ENCODE data around the gene CDC42BPA. TPM values are rescaled to one million over a fixed set of nuclear protein-coding genes. Genes with fewer than 3 reads are reported as not detected.

CDC42BPA gene
- polyA plus RNA-seq, 1 donor from 2014 or later, result 22.9 TPM

DNA sequence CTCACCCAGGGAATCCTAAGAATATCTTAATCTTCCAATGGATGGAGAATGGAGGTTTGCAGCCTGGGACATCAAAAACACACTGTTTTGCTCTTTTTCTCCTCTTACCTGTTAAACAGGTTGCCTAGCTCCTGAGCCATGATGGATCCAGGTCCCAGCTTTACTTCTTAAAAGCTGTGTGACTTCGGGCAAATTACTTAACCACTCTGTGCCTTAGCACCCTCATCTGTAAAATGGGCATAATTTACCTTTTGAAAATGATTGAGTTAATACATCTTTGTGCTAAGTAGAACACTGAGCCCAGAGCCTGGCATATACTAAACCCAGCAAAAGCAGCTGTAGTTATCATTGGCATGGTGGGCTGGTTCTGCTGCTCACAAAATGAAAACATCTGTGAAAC lies 368.0 kb downstream of the CDC42BPA start:
- Histone ChIP-seq H3K27me3 (ENCODE audit: insufficient read depth, low read depth, low read length) (no peaks in the 10 kb centered on the region), H3K9ac (ENCODE audit: low read length) (no peak overlapping the region), H3K36me3 (ENCODE audit: insufficient read depth, low read length) (no peaks in the 10 kb centered on the region), H3K9me2 (ENCODE audit: insufficient read depth, low read length) (no peaks in the 10 kb centered on the region), H3F3A (ENCODE audit: insufficient read depth, low read length, poor library complexity, severe bottlenecking) (no peaks in the 10 kb centered on the region), H3K4me3 (ENCODE audit: low read length) (no peak overlapping the region), H2AFZ (ENCODE audit: low read depth, low read length) (no peak overlapping the region), H3K27ac (ENCODE audit: low read length) (no peak overlapping the region), H4K20me1 (ENCODE audit: insufficient read depth) (no peaks in the 10 kb centered on the region), H3K4me2 (ENCODE audit: low read length) (no peak overlapping the region), H3K79me2 (replicated peaks; ENCODE audit: insufficient read depth, low read length) (no peaks in the 10 kb centered on the region), H3K9me3 (ENCODE audit: low read length) (no peaks in the 10 kb centered on the region)
- no peak for TF ChIP-seq MXI1 (conservative IDR thresholded peaks at IDR 0.05; ENCODE audit: poor library complexity, severe bottlenecking)
- no peak for TF ChIP-seq POLR2AphosphoS5 (IDR thresholded peaks at IDR 0.05)
- TF ChIP-seq EP300 (conservative IDR thresholded peaks at IDR 0.05; ENCODE audit: poor library complexity, severe bottlenecking), result no peak
- no peak for TF ChIP-seq TAF1 (IDR thresholded peaks at IDR 0.05; ENCODE audit: low read depth)
- TF ChIP-seq RAD21 (conservative IDR thresholded peaks at IDR 0.05), result no peak
- TF ChIP-seq, protein P1, sequence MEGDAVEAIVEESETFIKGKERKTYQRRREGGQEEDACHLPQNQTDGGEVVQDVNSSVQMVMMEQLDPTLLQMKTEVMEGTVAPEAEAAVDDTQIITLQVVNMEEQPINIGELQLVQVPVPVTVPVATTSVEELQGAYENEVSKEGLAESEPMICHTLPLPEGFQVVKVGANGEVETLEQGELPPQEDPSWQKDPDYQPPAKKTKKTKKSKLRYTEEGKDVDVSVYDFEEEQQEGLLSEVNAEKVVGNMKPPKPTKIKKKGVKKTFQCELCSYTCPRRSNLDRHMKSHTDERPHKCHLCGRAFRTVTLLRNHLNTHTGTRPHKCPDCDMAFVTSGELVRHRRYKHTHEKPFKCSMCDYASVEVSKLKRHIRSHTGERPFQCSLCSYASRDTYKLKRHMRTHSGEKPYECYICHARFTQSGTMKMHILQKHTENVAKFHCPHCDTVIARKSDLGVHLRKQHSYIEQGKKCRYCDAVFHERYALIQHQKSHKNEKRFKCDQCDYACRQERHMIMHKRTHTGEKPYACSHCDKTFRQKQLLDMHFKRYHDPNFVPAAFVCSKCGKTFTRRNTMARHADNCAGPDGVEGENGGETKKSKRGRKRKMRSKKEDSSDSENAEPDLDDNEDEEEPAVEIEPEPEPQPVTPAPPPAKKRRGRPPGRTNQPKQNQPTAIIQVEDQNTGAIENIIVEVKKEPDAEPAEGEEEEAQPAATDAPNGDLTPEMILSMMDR (IDR thresholded peaks at IDR 0.05; ENCODE audit: poor library complexity, severe bottlenecking), result no peak
- TF ChIP-seq, protein P2, sequence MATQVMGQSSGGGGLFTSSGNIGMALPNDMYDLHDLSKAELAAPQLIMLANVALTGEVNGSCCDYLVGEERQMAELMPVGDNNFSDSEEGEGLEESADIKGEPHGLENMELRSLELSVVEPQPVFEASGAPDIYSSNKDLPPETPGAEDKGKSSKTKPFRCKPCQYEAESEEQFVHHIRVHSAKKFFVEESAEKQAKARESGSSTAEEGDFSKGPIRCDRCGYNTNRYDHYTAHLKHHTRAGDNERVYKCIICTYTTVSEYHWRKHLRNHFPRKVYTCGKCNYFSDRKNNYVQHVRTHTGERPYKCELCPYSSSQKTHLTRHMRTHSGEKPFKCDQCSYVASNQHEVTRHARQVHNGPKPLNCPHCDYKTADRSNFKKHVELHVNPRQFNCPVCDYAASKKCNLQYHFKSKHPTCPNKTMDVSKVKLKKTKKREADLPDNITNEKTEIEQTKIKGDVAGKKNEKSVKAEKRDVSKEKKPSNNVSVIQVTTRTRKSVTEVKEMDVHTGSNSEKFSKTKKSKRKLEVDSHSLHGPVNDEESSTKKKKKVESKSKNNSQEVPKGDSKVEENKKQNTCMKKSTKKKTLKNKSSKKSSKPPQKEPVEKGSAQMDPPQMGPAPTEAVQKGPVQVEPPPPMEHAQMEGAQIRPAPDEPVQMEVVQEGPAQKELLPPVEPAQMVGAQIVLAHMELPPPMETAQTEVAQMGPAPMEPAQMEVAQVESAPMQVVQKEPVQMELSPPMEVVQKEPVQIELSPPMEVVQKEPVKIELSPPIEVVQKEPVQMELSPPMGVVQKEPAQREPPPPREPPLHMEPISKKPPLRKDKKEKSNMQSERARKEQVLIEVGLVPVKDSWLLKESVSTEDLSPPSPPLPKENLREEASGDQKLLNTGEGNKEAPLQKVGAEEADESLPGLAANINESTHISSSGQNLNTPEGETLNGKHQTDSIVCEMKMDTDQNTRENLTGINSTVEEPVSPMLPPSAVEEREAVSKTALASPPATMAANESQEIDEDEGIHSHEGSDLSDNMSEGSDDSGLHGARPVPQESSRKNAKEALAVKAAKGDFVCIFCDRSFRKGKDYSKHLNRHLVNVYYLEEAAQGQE (IDR thresholded peaks at IDR 0.05; ENCODE audit: borderline replicate concordance), result no peak
- TF ChIP-seq SMC3 (conservative IDR thresholded peaks at IDR 0.05; ENCODE audit: poor library complexity), result no peak
- TF ChIP-seq EZH2 (IDR thresholded peaks at IDR 0.05; ENCODE audit: borderline replicate concordance, insufficient read depth, low read length, poor library complexity, severe bottlenecking), result no peak

DNA sequence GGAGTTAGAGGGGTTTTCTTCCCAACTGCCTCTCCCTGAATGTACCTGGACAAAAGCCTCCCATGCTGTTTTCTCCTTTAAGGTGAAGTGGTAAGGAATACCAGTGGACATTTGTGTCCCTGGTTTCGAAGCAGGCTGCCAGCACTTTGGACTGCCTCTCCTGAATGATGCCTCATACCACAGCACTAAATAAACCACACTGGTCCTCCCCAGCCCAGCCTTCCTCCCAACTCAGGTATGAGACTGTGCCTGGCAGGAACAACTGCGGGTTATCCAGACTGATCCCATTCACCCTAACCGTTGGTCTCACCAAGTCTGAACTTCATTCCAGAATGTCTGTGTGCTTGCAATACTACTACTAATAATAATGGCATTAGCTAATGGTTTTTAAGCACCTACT lies 368.9 kb downstream of the CDC42BPA start:
- no peaks in the 10 kb centered on the region for H3K27me3 ChIP-seq (ENCODE audit: insufficient read depth, low read depth, low read length)
- no peak overlapping the region for H3K9ac ChIP-seq (ENCODE audit: low read length)
- no peak overlapping the region for H3K27ac ChIP-seq (ENCODE audit: low read length)
- H4K20me1 ChIP-seq (ENCODE audit: insufficient read depth), result no peaks in the 10 kb centered on the region
- H3K4me2 ChIP-seq (ENCODE audit: low read length), result no peak overlapping the region
- H3K4me3 ChIP-seq (ENCODE audit: low read length), result no peak overlapping the region
- no peaks in the 10 kb centered on the region for H3K9me3 ChIP-seq (ENCODE audit: low read length)
- H3K9me2 ChIP-seq (ENCODE audit: insufficient read depth, low read length), result no peaks in the 10 kb centered on the region
- H3K79me2 ChIP-seq (replicated peaks; ENCODE audit: insufficient read depth, low read length), result no peaks in the 10 kb centered on the region
- H3F3A ChIP-seq (ENCODE audit: insufficient read depth, low read length, poor library complexity, severe bottlenecking), result no peaks in the 10 kb centered on the region
- H3K36me3 ChIP-seq (ENCODE audit: insufficient read depth, low read length), result no peaks in the 10 kb centered on the region
- TF ChIP-seq MXI1 (conservative IDR thresholded peaks at IDR 0.05; ENCODE audit: poor library complexity, severe bottlenecking) (no peak), EP300 (conservative IDR thresholded peaks at IDR 0.05; ENCODE audit: poor library complexity, severe bottlenecking) (no peak), EZH2 (IDR thresholded peaks at IDR 0.05; ENCODE audit: borderline replicate concordance, insufficient read depth, low read length, poor library complexity, severe bottlenecking) (no peak), RAD21 (conservative IDR thresholded peaks at IDR 0.05) (no peak), SMC3 (conservative IDR thresholded peaks at IDR 0.05; ENCODE audit: poor library complexity) (no peak), TAF1 (IDR thresholded peaks at IDR 0.05; ENCODE audit: low read depth) (no peak), POLR2AphosphoS5 (IDR thresholded peaks at IDR 0.05) (no peak)
- TF ChIP-seq, protein P1 (IDR thresholded peaks at IDR 0.05; ENCODE audit: poor library complexity, severe bottlenecking), result no peak
- TF ChIP-seq, protein P2 (IDR thresholded peaks at IDR 0.05; ENCODE audit: borderline replicate concordance), result no peak
- no peak overlapping the region for H2AFZ ChIP-seq (ENCODE audit: low read depth, low read length)
